ENCODE results near the gene LMAN1L.

Gene LMAN1L

DNA sequence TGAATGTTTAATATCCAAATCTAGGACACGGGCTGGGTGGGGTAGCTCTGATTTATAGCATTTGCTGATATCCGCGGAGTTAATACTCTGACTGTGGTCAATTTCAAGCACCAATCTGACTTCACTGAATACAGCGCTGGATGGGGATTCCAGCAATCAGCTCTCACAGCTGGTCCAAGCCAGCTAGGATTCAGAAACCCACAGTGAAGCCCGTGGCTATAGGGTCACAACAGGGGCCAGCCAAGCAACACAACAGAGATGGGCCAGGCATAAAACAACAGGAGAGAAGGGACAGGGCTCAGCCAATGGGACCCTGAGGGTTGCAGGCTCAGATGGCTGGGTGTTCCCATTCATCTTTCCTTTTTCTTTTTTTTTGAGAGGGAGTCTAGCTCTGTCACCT is 5.4 kb upstream of the LMAN1L start:
- no peaks in the 10 kb centered on the region for H4K20me1 ChIP-seq (ENCODE audit: insufficient read depth, low read length)
- TF ChIP-seq EZH2 (IDR thresholded peaks at IDR 0.05; ENCODE audit: borderline replicate concordance, low read length) = no peak
- TF ChIP-seq, protein P1, sequence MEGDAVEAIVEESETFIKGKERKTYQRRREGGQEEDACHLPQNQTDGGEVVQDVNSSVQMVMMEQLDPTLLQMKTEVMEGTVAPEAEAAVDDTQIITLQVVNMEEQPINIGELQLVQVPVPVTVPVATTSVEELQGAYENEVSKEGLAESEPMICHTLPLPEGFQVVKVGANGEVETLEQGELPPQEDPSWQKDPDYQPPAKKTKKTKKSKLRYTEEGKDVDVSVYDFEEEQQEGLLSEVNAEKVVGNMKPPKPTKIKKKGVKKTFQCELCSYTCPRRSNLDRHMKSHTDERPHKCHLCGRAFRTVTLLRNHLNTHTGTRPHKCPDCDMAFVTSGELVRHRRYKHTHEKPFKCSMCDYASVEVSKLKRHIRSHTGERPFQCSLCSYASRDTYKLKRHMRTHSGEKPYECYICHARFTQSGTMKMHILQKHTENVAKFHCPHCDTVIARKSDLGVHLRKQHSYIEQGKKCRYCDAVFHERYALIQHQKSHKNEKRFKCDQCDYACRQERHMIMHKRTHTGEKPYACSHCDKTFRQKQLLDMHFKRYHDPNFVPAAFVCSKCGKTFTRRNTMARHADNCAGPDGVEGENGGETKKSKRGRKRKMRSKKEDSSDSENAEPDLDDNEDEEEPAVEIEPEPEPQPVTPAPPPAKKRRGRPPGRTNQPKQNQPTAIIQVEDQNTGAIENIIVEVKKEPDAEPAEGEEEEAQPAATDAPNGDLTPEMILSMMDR (IDR thresholded peaks at IDR 0.05; ENCODE audit: low read length) = no peak

DNA sequence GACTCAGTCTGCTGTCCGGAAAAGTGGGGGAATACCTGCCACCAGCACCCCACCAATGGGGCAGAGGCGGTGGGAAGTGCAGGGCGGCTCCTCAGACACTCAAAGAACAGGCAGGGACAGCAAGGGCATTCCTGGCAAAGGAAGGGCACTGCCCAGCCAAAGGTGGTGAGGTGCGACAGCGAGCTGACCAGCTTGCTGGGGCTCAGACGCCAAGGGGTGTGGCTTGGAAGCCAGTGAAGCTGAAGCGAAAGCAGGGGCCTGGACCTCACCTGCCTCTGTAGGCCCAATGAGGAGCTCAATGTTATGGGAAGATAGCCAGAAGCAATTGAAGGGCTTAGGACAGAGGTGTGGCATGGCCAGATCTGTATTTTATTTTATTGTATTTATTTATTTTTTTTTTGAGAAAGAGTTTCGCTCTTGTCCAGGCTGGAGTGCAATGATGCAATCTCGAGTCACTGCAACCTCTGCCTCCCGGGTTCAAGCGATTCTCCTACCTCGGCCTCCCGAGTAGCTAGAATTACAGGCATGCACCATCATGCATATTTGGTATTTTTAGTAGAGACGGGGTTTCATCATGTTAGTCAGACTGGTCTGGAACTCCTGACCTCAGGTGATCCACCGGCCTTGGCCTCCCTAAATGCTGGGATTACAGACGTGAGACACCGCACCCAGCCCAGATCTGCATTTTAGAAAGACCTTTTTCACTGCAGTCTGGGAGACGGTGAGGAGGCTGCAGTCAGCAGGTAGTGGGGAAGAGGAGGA is 4.4 kb upstream of the LMAN1L start:
- peaks cover 21% of the 10 kb centered on the region for H3K36me3 ChIP-seq (ENCODE audit: insufficient read depth, low read length)
- H3K27me3 ChIP-seq (ENCODE audit: insufficient read depth, low read length) = no peaks in the 10 kb centered on the region; the same call in 1 of the 2 replicates
- no peak overlapping the region for H3K4me2 ChIP-seq (ENCODE audit: low read length)
- no peaks in the 10 kb centered on the region for H3F3A ChIP-seq (ENCODE audit: insufficient read depth, low read length)
- H3K79me2 ChIP-seq (ENCODE audit: insufficient read depth, low read length) = no peaks in the 10 kb centered on the region
- H4K20me1 ChIP-seq (ENCODE audit: insufficient read depth, low read length) = no peaks in the 10 kb centered on the region
- H3K4me1 ChIP-seq (ENCODE audit: insufficient read depth, low read length, severe bottlenecking) = no peaks in the 10 kb centered on the region
- TF ChIP-seq, protein P1 (IDR thresholded peaks at IDR 0.05; ENCODE audit: low read length) = no peak
- TF ChIP-seq EZH2 (IDR thresholded peaks at IDR 0.05; ENCODE audit: borderline replicate concordance, low read length) = no peak
- no peak overlapping the region for H2AFZ ChIP-seq (ENCODE audit: low read length)
- no peaks in the 10 kb centered on the region for H3K9me2 ChIP-seq (ENCODE audit: low read depth, low read length)
- H3K9ac ChIP-seq (ENCODE audit: low read length) = no peak overlapping the region
- H3K4me3 ChIP-seq (ENCODE audit: low read depth, low read length, poor library complexity, severe bottlenecking) = no peak overlapping the region
- no peak overlapping the region for H3K27ac ChIP-seq (ENCODE audit: low read depth, low read length, poor library complexity, severe bottlenecking)
- no peaks in the 10 kb centered on the region for H3K9me3 ChIP-seq (ENCODE audit: low read length)

More for the DNA sequence above, 5.4 kb upstream of the LMAN1L start:
- no peaks in the 10 kb centered on the region for H3K9me3 ChIP-seq (ENCODE audit: low read length)
- H3K27me3 ChIP-seq (ENCODE audit: insufficient read depth, low read length) = no peaks in the 10 kb centered on the region; the same call in 1 of the 2 replicates
- H3K4me3 ChIP-seq (ENCODE audit: low read depth, low read length, poor library complexity, severe bottlenecking) = no peak overlapping the region
- H3K9ac ChIP-seq (ENCODE audit: low read length) = no peak overlapping the region
- H3K79me2 ChIP-seq (ENCODE audit: insufficient read depth, low read length) = no peaks in the 10 kb centered on the region
- H3K36me3 ChIP-seq (ENCODE audit: insufficient read depth, low read length) = peaks cover 31% of the 10 kb centered on the region
- no peaks in the 10 kb centered on the region for H3K9me2 ChIP-seq (ENCODE audit: low read depth, low read length)
- no peaks in the 10 kb centered on the region for H3K4me1 ChIP-seq (ENCODE audit: insufficient read depth, low read length, severe bottlenecking)
- H2AFZ ChIP-seq (ENCODE audit: low read length) = no peak overlapping the region
- no peak overlapping the region for H3K27ac ChIP-seq (ENCODE audit: low read depth, low read length, poor library complexity, severe bottlenecking)
- no peak overlapping the region for H3K4me2 ChIP-seq (ENCODE audit: low read length)
- no peaks in the 10 kb centered on the region for H3F3A ChIP-seq (ENCODE audit: insufficient read depth, low read length)

DNA sequence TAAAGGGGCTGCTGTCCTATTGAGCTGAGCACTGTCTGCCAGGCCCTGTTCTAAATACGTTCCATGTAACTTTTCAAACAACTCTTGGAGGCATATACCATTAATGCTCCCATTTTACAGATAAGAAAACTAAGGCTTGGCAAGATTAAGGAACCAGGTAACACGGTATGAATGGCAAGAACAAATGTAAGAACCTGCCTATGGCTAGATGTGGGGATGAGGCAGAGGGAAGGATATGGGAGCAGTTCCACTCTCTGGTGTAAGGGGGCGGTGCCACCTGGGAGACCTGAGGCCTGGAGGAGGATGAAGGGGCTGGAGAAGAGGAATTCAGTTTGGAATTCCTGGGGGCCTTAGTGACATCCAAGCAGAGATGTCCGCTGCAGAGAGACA is 3.8 kb upstream of the LMAN1L start:
- Histone ChIP-seq H3K27me3 (ENCODE audit: insufficient read depth, low read length) (no peaks in the 10 kb centered on the region; the same call in 1 of the 2 replicates), H3K4me3 (ENCODE audit: low read depth, low read length, poor library complexity, severe bottlenecking) (no peak overlapping the region), H3K36me3 (ENCODE audit: insufficient read depth, low read length) (peaks cover 15% of the 10 kb centered on the region), H3K9me3 (ENCODE audit: low read length) (no peaks in the 10 kb centered on the region), H3K9ac (ENCODE audit: low read length) (no peak overlapping the region), H3K4me1 (ENCODE audit: insufficient read depth, low read length, severe bottlenecking) (no peaks in the 10 kb centered on the region), H4K20me1 (ENCODE audit: insufficient read depth, low read length) (no peaks in the 10 kb centered on the region), H3K79me2 (ENCODE audit: insufficient read depth, low read length) (no peaks in the 10 kb centered on the region), H3K4me2 (ENCODE audit: low read length) (no peak overlapping the region), H2AFZ (ENCODE audit: low read length) (no peak overlapping the region), H3F3A (ENCODE audit: insufficient read depth, low read length) (no peaks in the 10 kb centered on the region), H3K27ac (ENCODE audit: low read depth, low read length, poor library complexity, severe bottlenecking) (no peak overlapping the region), H3K9me2 (ENCODE audit: low read depth, low read length) (no peaks in the 10 kb centered on the region)
- no peak for TF ChIP-seq EZH2 (IDR thresholded peaks at IDR 0.05; ENCODE audit: borderline replicate concordance, low read length)
- TF ChIP-seq, protein P1 (IDR thresholded peaks at IDR 0.05; ENCODE audit: low read length) = peak; percentile 27; the same call in 1 of the 2 replicates
